Right lobe of liver (tissue), 6 donors: ENCODE measurements around the gene FSTL5. TPM values are rescaled to one million over a fixed set of nuclear protein-coding genes. Genes with fewer than 3 reads are reported as not detected.

Experiments used
- ATAC-seq, 4 donors: fragments of 200-7000 bp; cut with Tn5 transposase; one replicate each; pipeline ENCODE4 v1.9.1; 2020; ENCODE audit warnings: mild to moderate bottlenecking in 4 of 4, moderate library complexity in 4 of 4
- DNase-seq, 3 donors: peaks; one replicate each; pipeline ENCODE4 v3.0.0-alpha.2; 2020
- H3K27ac ChIP-seq, 3 donors: fragments of 200-600 bp; one replicate each; pipeline ENCODE4 v1.8.0; 2022
- H3K27me3 ChIP-seq, 2 donors: fragments of 200-600 bp; one replicate each; pipeline ENCODE4 v1.8.0; 2022
- H3K36me3 ChIP-seq, 4 donors: fragments of 200-600 bp; sonication (generic) in 1 of 4; one replicate each; pipeline versions ENCODE4 v1.5.1 to v1.8.0; 2017 to 2022; ENCODE audit warnings: control low read depth in 1 of 4
- H3K4me1 ChIP-seq, 4 donors: fragments of 200-600 bp; sonication (generic) in 1 of 4; one replicate each; pipeline versions ENCODE4 v1.5.1 to v1.8.0; 2017 to 2022; ENCODE audit warnings: control low read depth in 1 of 4
- H3K4me3 ChIP-seq, 3 donors: fragments of 200-600 bp; one replicate each; pipeline ENCODE4 v1.8.0; 2022
- H3K9me3 ChIP-seq, 4 donors: fragments of 200-600 bp; sonication (generic) in 1 of 4; one replicate each; pipeline versions ENCODE4 v1.5.1 to v1.8.0; 2017 to 2022; ENCODE audit warnings: control low read depth in 1 of 4
- POLR2A ChIP-seq: fragments of 450-650 bp; IDR thresholded peaks from one replicate; pipeline ENCODE4 v1.6.1; 2017; ENCODE audit warnings: antibody characterized with exemption, mild to moderate bottlenecking
- WGBS: methylation state at CpG from one replicate; pipeline ENCODE4 v1.1.6; 2018; ENCODE audit warnings: low coverage, low lambda C conversion rate; ENCODE audit not compliant: insufficient coverage; ENCODE audit errors: missing lambda C conversion rate; 5-methylcytosine and 5-hydroxymethylcytosine counted together
- intact Hi-C, 2 donors: fragments of 100-400 bp; cut with DNase I; formaldehyde crosslinking; loops; one replicate each; pipeline versions ENCODE4 v1.11.2 to v1.14.1; 2022
- total RNA-seq, 6 experiments: library from RNA; depleted of rRNA in 2 of 6; stranded (reverse); fragments of >200 nt in 2 of 6; fragmentation: NEBNext Ultra II Directional in 3 of 6; extraction: Animal tissue kit (Norgen Biotek cat#: 25700) in 3 of 6; gene quantifications; one replicate each; pipeline versions ENCODE4 v1.1.0 to v1.2.4, GENCODE V29; 2016 to 2023
- TF ChIP-seq, protein P1 (sequence below), 4 donors: fragments of 200-600 bp in 3 of 4; fragments of 450-650 bp in 1 of 4; IDR thresholded peaks; one replicate each; pipeline versions ENCODE4 v1.5.1 to v1.8.0; 2016 to 2022; ENCODE audit warnings: antibody characterized with exemption in 4 of 4, mild to moderate bottlenecking in 2 of 4
- donor health status: DM: no; HTN: yes; CAD: no.
- donor health status: DM: no; HTN: no; CAD: no.
- donor health status: DM: no; HTN: no; CAD: no.
- donor health status: DM: no; HTN: yes; CAD: no.
- donor health status: DM: no; HTN: yes; CAD: no.

FSTL5 gene
- total RNA-seq, 6 experiments from 2014 or later = 0.12 to 0.95 TPM; not detected in 4

DNA sequence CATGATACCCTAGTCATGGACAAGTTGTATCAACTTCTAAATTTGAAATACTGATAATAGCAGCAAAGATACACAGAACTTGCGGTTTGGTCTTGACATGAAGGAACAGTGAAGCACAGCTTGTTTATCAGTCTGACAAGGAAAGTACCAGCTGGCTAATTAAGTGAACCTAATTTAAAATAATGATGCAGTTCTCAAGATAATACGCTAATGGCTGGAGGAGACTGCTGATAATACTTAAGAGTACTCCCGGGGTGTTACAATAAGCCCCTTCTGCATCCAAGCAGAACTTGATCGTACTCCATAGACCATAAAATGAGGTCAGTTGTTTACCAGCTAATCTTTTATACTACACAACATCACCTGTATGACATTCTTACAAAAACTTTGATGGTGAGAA is 697.5 kb downstream of the FSTL5 start:
- H3K4me1 ChIP-seq = no peaks in the 10 kb centered on the region
- no peak for DNase-seq
- TF ChIP-seq, protein P1, sequence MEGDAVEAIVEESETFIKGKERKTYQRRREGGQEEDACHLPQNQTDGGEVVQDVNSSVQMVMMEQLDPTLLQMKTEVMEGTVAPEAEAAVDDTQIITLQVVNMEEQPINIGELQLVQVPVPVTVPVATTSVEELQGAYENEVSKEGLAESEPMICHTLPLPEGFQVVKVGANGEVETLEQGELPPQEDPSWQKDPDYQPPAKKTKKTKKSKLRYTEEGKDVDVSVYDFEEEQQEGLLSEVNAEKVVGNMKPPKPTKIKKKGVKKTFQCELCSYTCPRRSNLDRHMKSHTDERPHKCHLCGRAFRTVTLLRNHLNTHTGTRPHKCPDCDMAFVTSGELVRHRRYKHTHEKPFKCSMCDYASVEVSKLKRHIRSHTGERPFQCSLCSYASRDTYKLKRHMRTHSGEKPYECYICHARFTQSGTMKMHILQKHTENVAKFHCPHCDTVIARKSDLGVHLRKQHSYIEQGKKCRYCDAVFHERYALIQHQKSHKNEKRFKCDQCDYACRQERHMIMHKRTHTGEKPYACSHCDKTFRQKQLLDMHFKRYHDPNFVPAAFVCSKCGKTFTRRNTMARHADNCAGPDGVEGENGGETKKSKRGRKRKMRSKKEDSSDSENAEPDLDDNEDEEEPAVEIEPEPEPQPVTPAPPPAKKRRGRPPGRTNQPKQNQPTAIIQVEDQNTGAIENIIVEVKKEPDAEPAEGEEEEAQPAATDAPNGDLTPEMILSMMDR (IDR thresholded peaks at IDR 0.05) = no peak
- no peak for TF ChIP-seq POLR2A
- intact Hi-C loops = no loop called here
- no peaks in the 10 kb centered on the region for H3K36me3 ChIP-seq
- H3K27ac ChIP-seq = no peak overlapping the region
- ATAC-seq = no peak
- WGBS = 55% methylated on average over 4 of the region's 4 CpGs
- H3K9me3 ChIP-seq = no peaks in the 10 kb centered on the region
- H3K4me3 ChIP-seq = no peak overlapping the region
- no peaks in the 10 kb centered on the region for H3K27me3 ChIP-seq

DNA sequence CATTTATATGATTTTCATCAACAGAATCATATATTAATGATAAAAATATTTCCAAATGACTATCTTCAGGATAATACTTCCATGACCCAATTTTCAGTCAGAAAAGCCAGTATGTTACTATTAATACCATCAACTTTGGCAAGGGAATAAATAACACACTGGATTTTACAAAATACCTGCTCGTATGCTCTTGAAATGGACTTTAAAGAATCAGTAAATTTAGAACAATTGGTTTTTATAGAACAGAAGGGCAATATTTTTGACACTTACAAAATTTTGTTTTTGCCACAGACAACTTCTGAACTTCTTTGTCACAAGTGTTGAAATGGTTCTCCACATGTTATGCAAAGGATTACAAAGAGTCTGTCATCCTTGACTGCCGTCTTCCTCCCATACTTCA is 700.4 kb downstream of the FSTL5 start:
- DNase-seq = no peak
- no peaks in the 10 kb centered on the region for H3K36me3 ChIP-seq
- ATAC-seq = no peak
- H3K27ac ChIP-seq = no peak overlapping the region
- no peaks in the 10 kb centered on the region for H3K4me1 ChIP-seq
- no peaks in the 10 kb centered on the region for H3K27me3 ChIP-seq
- H3K4me3 ChIP-seq = no peak overlapping the region
- TF ChIP-seq POLR2A = no peak
- TF ChIP-seq, protein P1 (IDR thresholded peaks at IDR 0.05) = no peak
- intact Hi-C loops = no loop called here
- 49% methylated on average over 2 of the region's 2 CpGs for WGBS
- H3K9me3 ChIP-seq = no peaks in the 10 kb centered on the region

DNA sequence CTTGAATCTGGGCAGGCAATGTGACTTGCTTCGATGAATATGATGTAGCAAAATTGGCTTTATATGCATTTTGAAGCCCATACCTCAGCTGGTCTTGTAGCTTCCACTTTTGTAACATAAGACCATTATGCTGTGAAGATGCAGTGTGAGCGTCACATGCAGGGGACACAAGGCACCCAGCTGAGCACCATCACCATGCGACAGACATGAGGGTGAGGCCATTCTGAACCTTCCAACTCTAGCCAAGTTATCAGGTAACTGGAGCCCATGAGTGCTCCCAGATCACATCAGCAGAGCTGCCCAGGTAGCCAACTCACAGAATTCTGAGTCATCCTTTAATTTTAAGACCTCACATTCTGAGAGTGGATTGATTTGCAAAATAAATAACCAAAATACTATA is 705.9 kb downstream of the FSTL5 start:
- no peak overlapping the region for H3K4me3 ChIP-seq
- no peak overlapping the region for H3K27ac ChIP-seq
- no peaks in the 10 kb centered on the region for H3K27me3 ChIP-seq
- WGBS = 55% methylated on average over 1 of the region's 3 CpGs
- no peaks in the 10 kb centered on the region for H3K36me3 ChIP-seq
- H3K4me1 ChIP-seq = no peaks in the 10 kb centered on the region
- no peaks in the 10 kb centered on the region for H3K9me3 ChIP-seq
- TF ChIP-seq, protein P1 (IDR thresholded peaks at IDR 0.05) = no peak
- TF ChIP-seq POLR2A = no peak
- DNase-seq (no peak), ATAC-seq (no peak)
- intact Hi-C loops = no loop called here

DNA sequence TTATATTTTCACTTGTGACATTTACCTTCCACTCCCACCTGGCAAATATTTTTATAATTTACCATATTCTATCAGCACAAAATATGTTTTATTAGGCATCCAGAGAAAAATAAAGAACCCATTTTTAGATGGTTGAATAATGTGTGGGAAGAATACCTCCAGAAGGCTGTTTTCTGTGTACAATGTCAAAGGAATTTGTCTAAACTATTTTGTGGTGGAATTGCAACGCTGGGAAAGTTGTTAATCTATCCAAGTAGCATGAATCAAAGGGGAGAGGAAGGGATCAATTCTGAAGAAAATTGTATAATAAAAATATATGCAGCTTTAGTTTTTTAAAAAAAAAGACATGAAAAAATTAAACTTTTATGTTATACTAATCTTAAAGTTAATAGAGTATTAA is 706.5 kb downstream of the FSTL5 start:
- Histone ChIP-seq H3K4me1 (no peaks in the 10 kb centered on the region), H3K4me3 (no peak overlapping the region), H3K36me3 (no peaks in the 10 kb centered on the region), H3K9me3 (no peaks in the 10 kb centered on the region), H3K27ac (no peak overlapping the region), H3K27me3 (no peaks in the 10 kb centered on the region)
- intact Hi-C loops = no loop called here
- 50% methylated on average over 1 of the region's 1 CpG for WGBS
- TF ChIP-seq POLR2A = no peak
- TF ChIP-seq, protein P1 (IDR thresholded peaks at IDR 0.05) = no peak
- ATAC-seq (no peak), DNase-seq (no peak)

DNA sequence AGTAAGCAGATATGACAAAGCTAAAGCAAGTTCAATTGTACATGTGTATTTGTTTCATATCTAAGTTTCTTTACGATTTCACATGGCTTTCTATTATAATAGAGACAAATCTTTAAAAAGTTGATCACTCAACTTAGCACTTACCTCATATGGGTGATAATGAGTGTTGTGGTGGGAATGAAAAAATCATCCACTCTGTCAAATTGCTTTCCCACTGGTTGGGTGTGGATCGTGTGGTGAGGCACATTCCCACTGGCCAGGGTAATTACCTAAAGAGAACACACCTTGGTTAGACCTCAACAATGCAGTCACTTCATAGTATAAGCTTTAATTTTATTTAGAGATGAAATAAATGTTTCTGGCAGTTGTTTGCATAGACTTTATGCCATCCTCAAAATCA is 708.9 kb downstream of the FSTL5 start:
- Histone ChIP-seq H3K27ac (no peak overlapping the region), H3K36me3 (no peaks in the 10 kb centered on the region), H3K4me3 (no peak overlapping the region), H3K9me3 (no peaks in the 10 kb centered on the region), H3K4me1 (no peaks in the 10 kb centered on the region), H3K27me3 (no peaks in the 10 kb centered on the region)
- ATAC-seq (no peak), DNase-seq (no peak)
- 30% methylated on average over 2 of the region's 2 CpGs for WGBS
- TF ChIP-seq, protein P1 (IDR thresholded peaks at IDR 0.05) = no peak
- TF ChIP-seq POLR2A = no peak
- intact Hi-C loops = no loop called here
